ENCODE results near the gene LELP1.

DNA sequence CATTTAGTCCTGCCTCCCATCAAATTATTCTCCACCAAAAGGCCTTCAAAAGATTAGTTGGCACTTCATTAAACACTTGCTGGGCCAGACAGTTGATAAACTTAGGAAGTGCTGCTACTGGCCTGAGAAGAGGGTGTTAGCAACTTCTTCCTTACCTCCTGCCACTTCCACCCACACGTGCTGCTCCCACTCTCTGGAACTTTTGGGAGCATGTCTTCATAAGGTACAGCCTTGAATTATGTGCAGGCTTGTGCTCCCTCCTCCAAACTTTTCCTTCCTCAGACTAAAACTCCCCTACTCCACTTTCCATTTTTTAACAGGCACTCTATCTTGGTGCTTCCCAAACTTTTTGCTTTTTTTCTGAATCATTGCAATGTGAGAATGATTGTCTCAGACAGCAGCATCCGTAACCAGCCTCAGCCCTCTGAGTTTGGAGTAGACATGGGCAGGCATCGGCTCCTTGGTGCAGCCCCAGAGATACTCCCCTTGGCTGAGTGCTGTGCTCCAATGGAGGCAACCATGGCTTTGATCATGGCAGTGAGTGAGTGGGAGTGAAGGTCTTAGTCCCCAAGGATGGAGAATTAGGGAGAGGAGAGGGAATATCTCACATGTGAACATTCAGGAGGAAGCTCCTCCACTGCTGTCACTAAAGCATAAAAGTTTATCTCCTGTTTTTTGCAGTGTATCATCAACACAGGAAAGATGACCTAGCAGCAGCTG is 8.7 kb upstream of the LELP1 start:
- TF ChIP-seq, protein P1, sequence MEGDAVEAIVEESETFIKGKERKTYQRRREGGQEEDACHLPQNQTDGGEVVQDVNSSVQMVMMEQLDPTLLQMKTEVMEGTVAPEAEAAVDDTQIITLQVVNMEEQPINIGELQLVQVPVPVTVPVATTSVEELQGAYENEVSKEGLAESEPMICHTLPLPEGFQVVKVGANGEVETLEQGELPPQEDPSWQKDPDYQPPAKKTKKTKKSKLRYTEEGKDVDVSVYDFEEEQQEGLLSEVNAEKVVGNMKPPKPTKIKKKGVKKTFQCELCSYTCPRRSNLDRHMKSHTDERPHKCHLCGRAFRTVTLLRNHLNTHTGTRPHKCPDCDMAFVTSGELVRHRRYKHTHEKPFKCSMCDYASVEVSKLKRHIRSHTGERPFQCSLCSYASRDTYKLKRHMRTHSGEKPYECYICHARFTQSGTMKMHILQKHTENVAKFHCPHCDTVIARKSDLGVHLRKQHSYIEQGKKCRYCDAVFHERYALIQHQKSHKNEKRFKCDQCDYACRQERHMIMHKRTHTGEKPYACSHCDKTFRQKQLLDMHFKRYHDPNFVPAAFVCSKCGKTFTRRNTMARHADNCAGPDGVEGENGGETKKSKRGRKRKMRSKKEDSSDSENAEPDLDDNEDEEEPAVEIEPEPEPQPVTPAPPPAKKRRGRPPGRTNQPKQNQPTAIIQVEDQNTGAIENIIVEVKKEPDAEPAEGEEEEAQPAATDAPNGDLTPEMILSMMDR (IDR thresholded peaks at IDR 0.05): no peak
- no peak for TF ChIP-seq POLR2AphosphoS5 (IDR thresholded peaks at IDR 0.05)
